Activated CD8-positive, alpha-beta memory T cell treated with anti-CD3 and anti-CD28 coated beads, Interleukin-2, amount 50 U/mL, for 24 hours (primary cell): ENCODE measurements around the gene SLC10A4.

Experiments used
- DNase-seq: peaks from one replicate; pipeline ENCODE4 v3.0.0-alpha.2; 2020; ENCODE audit errors: extremely low read depth

SLC10A4 gene

DNA sequence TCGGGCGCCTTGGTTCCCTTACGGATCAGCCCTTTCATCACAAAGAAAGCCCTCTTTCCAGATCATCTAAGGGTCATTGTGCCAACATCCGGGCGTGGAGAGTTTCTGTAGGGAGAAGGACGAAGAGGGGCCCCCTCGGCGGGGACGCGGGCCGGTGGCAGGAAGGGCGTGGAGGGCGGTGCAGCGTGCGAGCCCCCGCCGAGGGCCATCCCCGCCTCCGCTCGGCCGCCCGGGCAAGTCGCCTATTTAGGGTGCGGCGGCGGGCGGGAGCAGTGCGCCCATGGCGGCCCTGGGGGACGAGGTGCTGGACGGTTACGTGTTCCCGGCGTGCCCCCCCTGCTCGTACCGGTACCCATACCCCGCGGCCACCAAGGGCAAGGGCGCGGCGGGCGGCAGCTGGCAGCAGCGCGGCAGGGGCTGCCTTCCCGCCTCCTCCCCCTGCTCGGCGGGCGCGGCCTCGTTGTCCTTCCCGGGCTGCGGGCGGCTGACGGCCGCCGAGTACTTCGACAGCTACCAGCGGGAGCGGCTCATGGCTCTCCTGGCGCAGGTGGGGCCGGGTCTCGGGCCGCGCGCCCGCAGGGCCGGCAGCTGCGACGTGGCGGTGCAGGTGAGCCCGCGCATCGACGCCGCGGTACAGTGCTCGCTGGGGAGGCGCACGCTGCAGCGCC, 7.0 kb downstream of the SLC10A4 start, which contains the start of gene ZAR1:
ZAR1 (plus strand) TSS at position 241 of the 668 bp plus-strand sequence; CDS start at position 281, 40 bp downstream.
- DNase-seq = no peak

DNA sequence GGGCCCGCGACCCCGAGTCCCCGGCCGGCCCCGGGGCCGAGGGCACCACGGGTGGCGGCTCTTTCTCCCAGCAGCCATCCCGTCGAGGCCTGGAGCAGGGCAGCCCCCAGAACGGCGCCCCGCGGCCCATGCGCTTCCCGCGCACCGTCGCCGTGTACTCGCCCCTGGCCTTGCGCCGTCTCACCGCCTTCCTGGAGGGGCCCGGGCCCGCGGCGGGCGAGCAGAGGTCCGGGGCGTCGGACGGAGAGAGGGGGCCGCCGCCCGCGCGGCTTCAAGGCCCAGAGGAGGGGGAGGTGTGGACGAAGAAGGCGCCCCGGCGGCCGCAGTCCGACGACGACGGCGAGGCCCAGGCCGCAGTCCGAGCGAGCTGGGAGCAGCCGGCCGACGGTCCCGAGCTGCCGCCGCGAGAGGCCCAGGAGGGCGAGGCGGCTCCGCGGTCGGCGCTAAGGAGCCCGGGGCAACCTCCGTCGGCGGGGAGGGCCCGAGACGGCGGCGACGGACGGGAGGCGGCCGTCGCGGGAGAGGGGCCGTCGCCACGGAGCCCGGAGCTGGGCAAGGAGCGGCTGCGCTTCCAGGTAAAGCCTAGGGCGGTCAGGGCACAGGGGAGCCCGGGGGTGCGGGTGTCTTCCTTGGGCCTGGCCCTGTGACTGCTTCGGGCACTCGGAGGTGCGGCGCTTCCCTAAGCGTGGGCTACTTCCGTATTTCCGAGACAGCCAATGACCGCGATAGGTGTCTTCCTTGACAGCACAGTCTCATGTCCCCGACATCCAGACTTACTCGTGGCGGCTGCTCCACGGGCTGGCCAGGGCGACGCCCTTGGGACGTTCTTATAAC, 7.8 kb downstream of the SLC10A4 start:
- no peak for DNase-seq

DNA sequence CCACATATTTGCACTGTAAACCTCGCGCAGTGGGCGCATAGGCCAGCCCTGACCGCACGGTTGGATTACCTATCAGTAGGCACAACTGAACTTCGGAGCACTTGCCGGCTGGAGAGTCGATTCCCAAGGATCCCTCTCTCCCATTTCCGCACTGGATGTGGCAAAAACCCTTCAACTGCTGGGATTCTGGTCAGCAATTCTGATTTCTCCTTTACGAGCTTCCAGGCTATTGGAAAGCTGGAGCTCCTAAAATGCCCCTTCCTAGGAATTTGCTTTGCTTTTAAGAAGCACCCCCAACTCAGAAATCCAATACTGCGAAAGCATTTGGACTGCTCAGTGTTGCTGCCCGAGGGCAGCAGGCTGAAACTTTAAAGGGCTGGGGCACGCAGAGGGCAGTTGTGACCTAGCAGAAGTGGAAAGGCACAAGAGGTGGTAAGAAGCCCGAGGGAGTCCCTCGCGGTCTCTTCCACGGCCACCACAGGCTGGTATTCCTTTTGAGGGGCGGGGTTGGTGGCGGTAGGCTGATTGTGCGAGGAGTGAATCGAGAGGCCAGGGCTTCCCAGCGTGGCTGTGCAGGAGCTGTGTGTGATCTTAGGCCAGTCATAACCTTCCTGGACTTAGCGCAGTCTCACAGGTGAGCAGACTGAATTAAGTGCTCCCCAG, 8.5 kb downstream of the SLC10A4 start:
- DNase-seq = no peak

DNA sequence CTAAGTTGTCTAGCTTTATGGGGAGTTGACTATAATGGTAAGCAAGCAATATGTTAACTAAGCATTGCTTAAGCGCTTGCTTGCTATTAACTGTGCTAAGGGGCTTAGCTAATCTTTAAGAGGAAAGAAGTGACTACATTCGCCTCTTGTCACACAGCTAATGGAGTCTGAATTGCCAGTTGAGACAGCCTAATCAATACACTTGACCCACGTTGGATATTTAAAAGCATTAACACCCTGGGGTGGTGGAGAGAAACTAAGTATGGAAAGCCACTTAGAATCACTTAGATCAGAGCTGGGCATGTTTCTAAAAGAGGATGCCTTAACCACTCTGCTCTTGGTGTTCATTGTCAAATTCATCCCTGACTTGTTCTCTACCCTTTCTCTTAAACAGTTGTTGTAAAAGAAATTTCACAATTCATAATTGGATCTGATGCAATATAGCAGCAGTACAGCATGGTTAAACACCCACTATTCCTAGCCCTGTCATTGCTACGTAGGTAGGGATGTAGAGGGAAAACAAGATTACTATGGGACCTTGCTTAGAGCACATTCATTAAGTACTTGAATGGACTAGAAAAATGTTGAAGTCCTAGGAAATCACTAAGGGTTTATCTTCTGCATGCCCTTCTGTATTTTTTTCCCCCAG, 10.4 kb downstream of the SLC10A4 start:
- DNase-seq = no peak

DNA sequence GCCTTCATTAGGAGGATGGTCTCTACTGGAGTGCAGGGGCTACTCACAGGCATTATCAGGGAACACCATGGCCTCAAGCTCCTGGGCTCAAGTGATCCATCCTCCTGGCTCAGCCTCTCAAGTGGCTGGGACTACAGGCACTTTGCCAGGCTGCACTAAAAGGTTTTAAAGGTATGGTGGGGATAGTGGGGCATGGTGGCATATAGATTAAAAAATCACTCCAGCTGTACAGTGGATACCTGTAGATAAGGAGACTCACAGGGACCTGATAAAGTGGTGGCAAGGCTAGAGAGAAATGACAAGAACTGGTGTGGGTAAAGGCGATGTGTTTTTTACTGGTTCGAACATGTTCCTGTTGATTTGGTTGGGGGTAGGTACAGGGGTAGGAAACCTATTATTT, 12.8 kb downstream of the SLC10A4 start:
- DNase-seq = no peak

DNA sequence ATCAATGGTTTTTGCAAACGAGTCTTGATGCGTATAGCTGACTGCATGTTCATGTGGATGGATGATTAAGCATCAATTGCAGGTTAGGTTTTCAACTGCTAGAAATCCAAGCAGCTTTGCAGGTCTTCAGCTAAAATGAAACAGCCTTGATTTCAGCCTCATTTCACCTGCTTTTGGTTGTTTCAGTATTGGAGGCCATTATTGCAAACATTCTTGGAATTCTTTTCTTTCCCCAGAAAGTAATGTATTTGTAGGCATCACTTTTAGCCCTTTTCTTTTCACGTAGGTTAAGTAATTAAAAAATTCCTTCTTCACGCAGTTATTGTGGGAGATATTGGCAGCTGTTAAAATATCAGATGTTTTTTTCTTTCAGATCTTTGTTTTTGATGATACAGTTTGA, 15.8 kb downstream of the SLC10A4 start:
- DNase-seq = no peak

DNA sequence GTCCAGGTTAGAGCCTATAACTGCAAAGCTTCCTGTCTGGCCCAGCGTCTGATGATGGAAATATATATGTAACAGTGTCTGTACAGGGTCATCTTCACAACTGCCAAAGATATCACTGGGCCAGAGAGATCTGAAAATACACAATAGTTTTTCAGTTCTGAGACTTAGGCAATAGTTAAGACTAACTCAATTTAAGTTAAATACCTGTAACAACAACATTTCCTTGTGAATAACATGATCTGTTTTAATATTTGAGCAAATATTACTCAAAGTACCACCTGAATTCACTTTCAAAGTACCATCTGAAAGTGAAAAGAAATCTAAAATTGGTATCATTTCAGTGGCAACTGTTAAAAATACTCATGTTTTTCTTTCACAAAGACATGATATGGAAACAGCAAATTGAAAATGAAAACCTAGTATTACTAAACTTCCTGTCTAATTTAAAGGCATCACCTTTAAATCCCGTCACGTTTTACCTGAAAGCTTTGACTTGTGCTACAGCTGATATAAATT, 16.5 kb downstream of the SLC10A4 start:
- no peak for DNase-seq

DNA sequence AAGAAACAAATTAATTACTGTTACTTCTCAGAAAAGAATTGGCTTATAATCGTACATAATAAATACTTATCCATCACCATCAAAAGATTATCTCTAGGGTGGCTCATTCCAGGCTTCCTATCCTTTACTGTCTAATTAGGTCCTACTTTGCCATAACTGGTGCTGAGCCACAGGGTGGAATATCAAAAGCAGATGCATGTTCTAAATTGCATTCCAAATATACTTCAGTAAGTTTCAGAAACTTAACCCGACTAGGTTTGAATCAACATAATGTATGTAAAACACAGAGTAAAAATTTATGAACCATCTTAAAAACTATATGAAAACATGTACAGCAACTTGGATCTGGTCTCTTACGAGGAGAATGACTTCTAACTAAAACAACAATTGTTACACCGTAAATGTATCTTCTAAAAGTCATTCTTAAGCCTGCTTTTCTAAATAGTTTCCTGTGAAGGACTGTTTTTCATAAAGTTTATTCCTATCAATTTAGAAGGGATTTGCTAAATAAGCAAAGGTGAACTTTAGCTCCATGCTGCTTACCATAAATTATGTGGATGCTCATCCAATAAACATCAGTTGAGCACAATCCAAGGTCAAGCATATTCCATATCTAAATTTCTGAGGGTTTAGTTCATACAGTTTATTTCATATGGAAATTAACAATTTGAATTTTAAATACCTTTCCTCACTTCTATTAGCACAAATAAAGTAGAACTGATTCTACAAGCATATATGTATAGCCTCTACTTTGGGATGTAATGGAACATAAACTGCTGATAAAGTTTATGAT, 20.3 kb downstream of the SLC10A4 start:
- no peak for DNase-seq

DNA sequence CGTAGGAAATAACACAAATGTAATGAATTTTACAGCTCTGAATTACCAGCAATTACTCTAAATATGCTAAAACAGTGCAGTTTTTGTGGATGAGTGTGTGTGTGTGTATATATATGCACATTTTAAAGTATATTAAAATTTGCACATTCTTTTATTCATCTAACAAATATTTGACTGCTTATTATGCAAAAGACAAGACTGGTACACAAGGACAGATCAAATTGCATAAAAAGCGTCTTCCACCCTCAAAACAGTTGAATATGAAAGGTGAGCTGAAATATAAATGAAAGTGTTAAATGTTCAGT, 20.8 kb downstream of the SLC10A4 start:
- no peak for DNase-seq

DNA sequence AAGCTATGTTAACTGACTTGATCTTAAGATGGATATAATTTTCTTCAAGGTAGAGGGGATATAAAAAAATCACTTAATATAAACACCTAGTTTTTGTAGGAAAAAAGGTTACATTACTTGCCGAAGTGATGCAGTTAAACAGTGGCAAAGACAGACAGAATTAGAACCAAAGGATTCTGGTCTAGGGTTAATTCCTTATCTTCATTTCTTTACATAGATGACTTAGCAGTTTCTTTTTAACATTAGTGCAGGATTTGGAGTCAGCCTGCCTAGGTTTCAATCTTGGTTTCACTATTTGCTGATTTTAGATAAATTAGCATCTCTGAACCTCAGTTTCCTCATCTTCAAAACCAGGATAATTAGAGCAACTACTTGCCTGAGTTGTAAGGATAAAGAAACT, 21.2 kb downstream of the SLC10A4 start:
- DNase-seq = no peak

DNA sequence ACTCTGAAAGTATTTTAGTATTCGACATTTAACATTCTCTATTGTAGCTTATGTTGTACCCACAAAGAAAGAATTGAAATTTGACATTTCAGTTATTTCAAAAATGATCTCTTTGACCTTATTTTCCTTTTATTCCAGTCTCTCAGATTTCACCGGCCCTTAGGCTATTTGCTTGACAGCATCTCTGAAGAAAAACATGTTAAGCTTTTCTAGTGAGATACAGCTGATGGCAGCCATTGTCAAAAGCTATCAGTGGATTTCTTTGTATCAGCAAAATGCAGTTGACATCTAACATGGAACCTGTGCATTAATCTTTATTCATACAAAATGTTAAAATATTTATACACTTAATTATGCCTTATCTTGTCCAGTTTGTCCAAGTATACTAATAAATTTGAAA, 23.6 kb downstream of the SLC10A4 start:
- DNase-seq = no peak

DNA sequence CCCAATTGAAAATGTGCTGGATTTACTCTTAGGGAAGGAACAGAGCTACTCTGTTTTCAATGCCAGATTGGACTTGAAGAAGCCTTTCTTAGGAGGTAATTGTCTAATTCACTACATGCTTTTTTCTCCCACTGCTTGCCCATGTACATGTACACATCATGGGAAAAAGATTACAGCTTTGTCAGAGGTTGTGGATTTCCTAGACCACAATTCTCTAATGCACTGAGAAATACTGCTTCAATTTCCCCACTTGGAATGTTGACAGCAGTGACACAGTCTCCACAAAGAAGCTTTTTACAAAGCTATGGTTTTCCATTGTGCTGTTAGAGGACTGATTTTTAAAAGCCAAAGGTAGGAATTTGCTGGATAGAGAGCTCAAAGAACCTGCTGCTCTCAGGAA, 26.4 kb downstream of the SLC10A4 start:
- DNase-seq = no peak

DNA sequence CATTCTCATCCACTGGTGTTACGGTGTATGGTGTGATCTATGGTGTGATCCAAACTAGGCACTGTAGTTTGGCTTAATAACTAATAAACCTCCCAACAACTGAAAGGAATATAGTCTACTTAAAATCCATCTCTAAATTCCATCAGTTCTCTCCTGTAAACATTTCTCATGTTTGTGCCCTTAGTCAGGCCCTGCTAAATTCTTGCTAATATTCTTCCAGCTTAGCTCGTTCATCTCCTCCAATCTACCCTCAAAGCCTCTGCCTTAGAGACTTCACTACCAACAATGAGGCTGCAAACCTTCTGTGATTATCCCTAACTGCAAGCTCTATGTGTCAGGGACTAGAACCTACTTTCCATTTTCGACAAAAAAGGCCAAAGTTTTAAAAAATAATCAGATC, 35.0 kb downstream of the SLC10A4 start:
- no peak for DNase-seq

DNA sequence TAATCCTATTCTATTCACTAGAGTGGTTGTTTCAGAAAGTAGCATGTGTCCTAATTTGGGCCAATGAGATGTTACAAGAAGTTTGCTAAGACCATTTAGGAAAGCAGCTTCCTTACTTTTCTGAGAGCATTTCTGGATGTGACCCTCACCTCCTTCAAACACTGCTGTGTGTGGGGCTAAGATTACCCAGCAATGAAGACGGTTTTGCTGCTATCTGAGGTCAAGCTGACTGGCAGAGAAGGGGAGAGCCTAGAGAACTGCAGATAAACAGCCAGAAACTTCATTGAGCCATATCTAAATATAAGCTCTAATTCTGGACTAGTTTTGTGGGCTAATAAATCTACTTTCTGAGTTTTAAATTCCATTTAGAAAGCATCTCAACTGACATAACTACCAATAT, 43.3 kb downstream of the SLC10A4 start:
- DNase-seq = no peak

DNA sequence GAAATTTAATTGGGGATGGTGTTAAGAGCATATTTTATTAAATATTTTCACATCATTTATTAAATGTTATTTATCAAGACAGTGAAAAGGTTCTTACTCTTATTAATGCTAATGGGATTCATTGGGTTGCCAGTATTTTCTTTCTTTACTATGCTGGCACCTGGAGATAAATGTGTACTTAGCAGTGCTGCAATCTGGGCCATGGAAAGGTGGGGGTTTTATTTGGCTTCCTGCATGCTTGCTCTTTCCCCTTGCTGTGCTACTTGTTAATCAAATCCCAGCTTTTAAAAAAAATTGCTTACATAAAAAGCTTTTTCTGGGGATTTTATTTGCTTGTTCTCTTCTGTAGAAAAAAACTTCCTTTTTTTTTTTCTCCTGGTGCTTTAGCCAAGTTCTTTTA, 55.2 kb downstream of the SLC10A4 start:
- DNase-seq = no peak
